HEK293T (cell line): ENCODE data around the gene ABCA9.
"Not testable (repeated sequence)": the region's sequence is repeated elsewhere in the genome, so short reads cannot be mapped to it uniquely, and the experiment has no call there.

ENCODE experiments used
- CTCF ChIA-PET: fragments of 350-600 bp; formaldehyde crosslinking; extraction: SDS; loops from one replicate; lab custom pipeline; 2021; ENCODE audit warnings: antibody characterized with exemption, inconsistent platforms; lab: Yijun Ruan, JAX
- POLR2A ChIA-PET: fragments of 350-600 bp; formaldehyde crosslinking; extraction: SDS; loops from one replicate; lab custom pipeline; 2020; ENCODE audit warnings: antibody characterized with exemption, inconsistent platforms; lab: Yijun Ruan, JAX
- DNase-seq: peaks from one replicate; pipeline ENCODE4 v3.0.0; 2012; ENCODE audit warnings: mixed read lengths; ENCODE audit errors: extremely low spot score
- ARNT ChIP-seq: fragments of 450-650 bp; IDR thresholded peaks from 2 replicates; pipeline ENCODE4 v1.6.1; 2017; ENCODE audit warnings: mild to moderate bottlenecking
- BHLHE40 ChIP-seq: fragments of 450-650 bp; IDR thresholded peaks from 2 replicates; pipeline ENCODE4 v1.6.1; 2016; ENCODE audit warnings: mild to moderate bottlenecking, moderate library complexity, borderline replicate concordance
- CTBP1 ChIP-seq: fragments of 450-650 bp; IDR thresholded peaks from 2 replicates; pipeline ENCODE4 v1.6.1; 2016; ENCODE audit warnings: borderline replicate concordance
- ELF4 ChIP-seq: fragments of 450-650 bp; IDR thresholded peaks from 2 replicates; pipeline ENCODE4 v1.6.1; 2017; ENCODE audit warnings: antibody characterized with exemption
- FOXA1 ChIP-seq: fragments of 450-650 bp; IDR thresholded peaks from 2 replicates; pipeline ENCODE4 v1.6.1; 2016; ENCODE audit warnings: mild to moderate bottlenecking
- FOXK2 ChIP-seq: fragments of 450-650 bp; IDR thresholded peaks from 2 replicates; pipeline ENCODE4 v1.6.1; 2016; ENCODE audit warnings: mild to moderate bottlenecking
- FOXM1 ChIP-seq: fragments of 450-650 bp; IDR thresholded peaks from 2 replicates; pipeline ENCODE4 v1.6.1; 2017; ENCODE audit warnings: mild to moderate bottlenecking, borderline replicate concordance
- HDGF ChIP-seq: fragments of 450-650 bp; IDR thresholded peaks from 2 replicates; pipeline ENCODE4 v1.6.1; 2017; ENCODE audit warnings: antibody characterized with exemption, borderline replicate concordance
- L3MBTL2 ChIP-seq: fragments of 450-650 bp; conservative IDR thresholded peaks from 2 replicates; pipeline ENCODE4 v1.6.1; 2016; ENCODE audit warnings: mild to moderate bottlenecking
- LEF1 ChIP-seq: fragments of 450-650 bp; IDR thresholded peaks from 2 replicates; pipeline ENCODE4 v1.6.1; 2017; ENCODE audit warnings: mild to moderate bottlenecking, borderline replicate concordance
- NFRKB ChIP-seq: fragments of 450-650 bp; IDR thresholded peaks from 2 replicates; pipeline ENCODE4 v1.6.1; 2016; ENCODE audit warnings: mild to moderate bottlenecking, moderate library complexity
- PKNOX1 ChIP-seq: fragments of 450-650 bp; IDR thresholded peaks from 2 replicates; pipeline ENCODE4 v1.6.1; 2016
- SP1 ChIP-seq: fragments of 450-650 bp; IDR thresholded peaks from 2 replicates; pipeline ENCODE4 v1.6.1; 2017
- SUZ12 ChIP-seq: fragments of 450-650 bp; IDR thresholded peaks from 2 replicates; pipeline ENCODE4 v1.6.1; 2016; ENCODE audit warnings: mild to moderate bottlenecking
- TARDBP ChIP-seq: fragments of 450-650 bp; IDR thresholded peaks from 2 replicates; pipeline ENCODE4 v1.6.1; 2016
- ZNF384 ChIP-seq: fragments of 450-650 bp; IDR thresholded peaks from 2 replicates; pipeline ENCODE4 v1.6.1; 2016

ABCA9 gene

GRCh38 chr17:69018022-69018615, 42.6 kb downstream of the ABCA9 start:
- no peak for TF ChIP-seq HDGF
- no peak for TF ChIP-seq LEF1
- TF ChIP-seq BHLHE40: no peak
- TF ChIP-seq FOXM1: no peak
- no peak for TF ChIP-seq ELF4
- no peak for DNase-seq
- ChIA-PET POLR2A (no interaction called here), CTCF (no interaction called here)

- TF ChIP-seq ELF4: no peak
- POLR2A ChIA-PET: no interaction called here
- no peak for DNase-seq
- CTCF ChIA-PET: no interaction called here
Measured at GRCh38 chr17:69015631-69016030, 45.1 kb downstream of the ABCA9 start.

GRCh38 chr17:69012895-69013805, 47.6 kb downstream of the ABCA9 start:
- POLR2A ChIA-PET: no interaction called here
- CTCF ChIA-PET: no interaction called here
- no peak for DNase-seq
- no peak for TF ChIP-seq HDGF
- no peak for TF ChIP-seq ZNF384
- TF ChIP-seq FOXK2: no peak
- no peak for TF ChIP-seq ELF4
- TF ChIP-seq BHLHE40: no peak
- TF ChIP-seq PKNOX1: no peak
- no peak for TF ChIP-seq SUZ12
- TF ChIP-seq NFRKB: no peak
- no peak for TF ChIP-seq ARNT
- TF ChIP-seq SP1: no peak
- no peak for TF ChIP-seq FOXM1
- no peak for TF ChIP-seq FOXA1
- no peak for TF ChIP-seq CTBP1
- no peak for TF ChIP-seq L3MBTL2
- TF ChIP-seq TARDBP: no peak
- TF ChIP-seq LEF1: no peak

GRCh38 chr17:69009930-69010329, 50.8 kb downstream of the ABCA9 start:
- ChIA-PET POLR2A (no interaction called here), CTCF (no interaction called here)
- no peak for DNase-seq
- no peak for TF ChIP-seq FOXM1
- no peak for TF ChIP-seq PKNOX1
- no peak for TF ChIP-seq SUZ12
- no peak for TF ChIP-seq TARDBP
- TF ChIP-seq NFRKB: no peak
- no peak for TF ChIP-seq CTBP1
- no peak for TF ChIP-seq BHLHE40
- TF ChIP-seq L3MBTL2: no peak
- no peak for TF ChIP-seq HDGF
- no peak for TF ChIP-seq ZNF384
- TF ChIP-seq FOXA1: no peak
- no peak for TF ChIP-seq ARNT
- TF ChIP-seq FOXK2: no peak
- TF ChIP-seq ELF4: no peak
- TF ChIP-seq LEF1: no peak
- TF ChIP-seq SP1: no peak

GRCh38 chr17:69004759-69005158, 56.0 kb downstream of the ABCA9 start:
- DNase-seq, CTCF ChIA-PET, POLR2A ChIA-PET: not testable (repeated sequence)

- CTCF ChIA-PET: not testable (repeated sequence)
Measured at GRCh38 chr17:68999743-69000142, 61.0 kb downstream of the ABCA9 start.

GRCh38 chr17:68993112-68993511, 67.6 kb downstream of the ABCA9 start:
- ChIA-PET POLR2A (no interaction called here), CTCF (no interaction called here)
- TF ChIP-seq HDGF (no peak), L3MBTL2 (no peak)
- no peak for DNase-seq

More at GRCh38 chr17:68999743-69000142, 61.0 kb downstream of the ABCA9 start:
- POLR2A ChIA-PET, DNase-seq: not testable (repeated sequence)
